ENCODE data around the gene BTG2.

BTG2 gene

GRCh38 chr1:203306965-203307541 is 1.7 kb downstream of the BTG2 start:
- Histone ChIP-seq H3K27me3 (replicated peaks; ENCODE audit: insufficient read depth, low read length) (no peaks in the 10 kb centered on the region), H3K4me3 (ENCODE audit: low read length) (peak overlapping the region; percentile 89), H3K27ac (ENCODE audit: low read length) (peak overlapping the region; percentile 83), H3K36me3 (replicated peaks; ENCODE audit: insufficient read depth, low read length) (peaks cover 26% of the 10 kb centered on the region), H2AFZ (ENCODE audit: low read length) (no peak overlapping the region), H3K9me3 (replicated peaks; ENCODE audit: insufficient read depth, low read length) (no peaks in the 10 kb centered on the region), H3K9me2 (replicated peaks; ENCODE audit: insufficient read depth, low read length) (no peaks in the 10 kb centered on the region), H3K4me1 (ENCODE audit: low read length) (peaks cover 46% of the 10 kb centered on the region), H3K79me2 (ENCODE audit: low read length) (peaks cover 74% of the 10 kb centered on the region), H3K4me2 (ENCODE audit: low read depth, low read length) (peak overlapping the region; percentile 95), H4K20me1 (ENCODE audit: insufficient read depth, low read length) (peaks cover 44% of the 10 kb centered on the region), H3K9ac (ENCODE audit: low read length) (peak overlapping the region; percentile 93), H3F3A (ENCODE audit: insufficient read depth, low read length) (peaks cover 87% of the 10 kb centered on the region)
- DNase-seq: peak; percentile 51
- TF ChIP-seq CTCF (IDR thresholded peaks at IDR 0.05; ENCODE audit: low read length) (no peak; the same call in 1 of the 2 replicates), EZH2 (optimal IDR thresholded peaks at IDR 0.05; ENCODE audit: low read depth, low read length) (no peak), EZH2phosphoT487 (IDR thresholded peaks at IDR 0.05; ENCODE audit: low read length) (no peak)

- Histone ChIP-seq H3K4me2 (ENCODE audit: low read depth, low read length) (peak overlapping the region; percentile 95), H3K9me2 (replicated peaks; ENCODE audit: insufficient read depth, low read length) (no peaks in the 10 kb centered on the region), H3K36me3 (replicated peaks; ENCODE audit: insufficient read depth, low read length) (peaks cover 26% of the 10 kb centered on the region), H3K9me3 (replicated peaks; ENCODE audit: insufficient read depth, low read length) (no peaks in the 10 kb centered on the region), H3K27ac (ENCODE audit: low read length) (peak overlapping the region; percentile 83; the same call in 1 of the 2 replicates), H3K79me2 (ENCODE audit: low read length) (peaks cover 70% of the 10 kb centered on the region), H4K20me1 (ENCODE audit: insufficient read depth, low read length) (peaks cover 44% of the 10 kb centered on the region), H3K27me3 (replicated peaks; ENCODE audit: insufficient read depth, low read length) (no peaks in the 10 kb centered on the region), H3K4me3 (ENCODE audit: low read length) (peak overlapping the region; percentile 89), H3F3A (ENCODE audit: insufficient read depth, low read length) (peaks cover 85% of the 10 kb centered on the region), H3K4me1 (ENCODE audit: low read length) (peaks cover 40% of the 10 kb centered on the region), H3K9ac (ENCODE audit: low read length) (peak overlapping the region; percentile 93), H2AFZ (ENCODE audit: low read length) (no peak overlapping the region)
- DNase-seq: no peak
- TF ChIP-seq EZH2phosphoT487 (IDR thresholded peaks at IDR 0.05; ENCODE audit: low read length) (no peak), EZH2 (optimal IDR thresholded peaks at IDR 0.05; ENCODE audit: low read depth, low read length) (no peak), CTCF (IDR thresholded peaks at IDR 0.05; ENCODE audit: low read length) (no peak)
Observed at GRCh38 chr1:203307641-203308126, 2.4 kb downstream of the BTG2 start.

GRCh38 chr1:203308328-203308922 is 3.1 kb downstream of the BTG2 start:
- peaks cover 85% of the 10 kb centered on the region for H3F3A ChIP-seq (ENCODE audit: insufficient read depth, low read length)
- H3K4me2 ChIP-seq (ENCODE audit: low read depth, low read length): peak overlapping the region; percentile 95
- peaks cover 44% of the 10 kb centered on the region for H4K20me1 ChIP-seq (ENCODE audit: insufficient read depth, low read length)
- H3K27ac ChIP-seq (ENCODE audit: low read length): peak overlapping the region; percentile 83; the same call in 1 of the 2 replicates
- no peaks in the 10 kb centered on the region for H3K9me3 ChIP-seq (replicated peaks; ENCODE audit: insufficient read depth, low read length)
- peaks cover 26% of the 10 kb centered on the region for H3K36me3 ChIP-seq (replicated peaks; ENCODE audit: insufficient read depth, low read length)
- peak overlapping the region; percentile 89 for H3K4me3 ChIP-seq (ENCODE audit: low read length)
- TF ChIP-seq EZH2phosphoT487 (IDR thresholded peaks at IDR 0.05; ENCODE audit: low read length) (no peak), EZH2 (optimal IDR thresholded peaks at IDR 0.05; ENCODE audit: low read depth, low read length) (no peak)
- no peak for DNase-seq
- H2AFZ ChIP-seq (ENCODE audit: low read length): no peak overlapping the region
- no peaks in the 10 kb centered on the region for H3K27me3 ChIP-seq (replicated peaks; ENCODE audit: insufficient read depth, low read length)
- H3K9me2 ChIP-seq (replicated peaks; ENCODE audit: insufficient read depth, low read length): no peaks in the 10 kb centered on the region
- peaks cover 33% of the 10 kb centered on the region for H3K4me1 ChIP-seq (ENCODE audit: low read length)
- peak overlapping the region; percentile 93; the same call in 1 of the 2 replicates for H3K9ac ChIP-seq (ENCODE audit: low read length)
- H3K79me2 ChIP-seq (ENCODE audit: low read length): peaks cover 63% of the 10 kb centered on the region
